Measurements from ENCODE around the gene BLCAP. TPM values are rescaled to one million over a fixed set of nuclear protein-coding genes. Genes with fewer than 3 reads are reported as not detected.

The BLCAP gene
- total and polyA plus RNA-seq, 4 experiments from 2014 or later = 63.7 to 97.4 (median 84.6) TPM

DNA sequence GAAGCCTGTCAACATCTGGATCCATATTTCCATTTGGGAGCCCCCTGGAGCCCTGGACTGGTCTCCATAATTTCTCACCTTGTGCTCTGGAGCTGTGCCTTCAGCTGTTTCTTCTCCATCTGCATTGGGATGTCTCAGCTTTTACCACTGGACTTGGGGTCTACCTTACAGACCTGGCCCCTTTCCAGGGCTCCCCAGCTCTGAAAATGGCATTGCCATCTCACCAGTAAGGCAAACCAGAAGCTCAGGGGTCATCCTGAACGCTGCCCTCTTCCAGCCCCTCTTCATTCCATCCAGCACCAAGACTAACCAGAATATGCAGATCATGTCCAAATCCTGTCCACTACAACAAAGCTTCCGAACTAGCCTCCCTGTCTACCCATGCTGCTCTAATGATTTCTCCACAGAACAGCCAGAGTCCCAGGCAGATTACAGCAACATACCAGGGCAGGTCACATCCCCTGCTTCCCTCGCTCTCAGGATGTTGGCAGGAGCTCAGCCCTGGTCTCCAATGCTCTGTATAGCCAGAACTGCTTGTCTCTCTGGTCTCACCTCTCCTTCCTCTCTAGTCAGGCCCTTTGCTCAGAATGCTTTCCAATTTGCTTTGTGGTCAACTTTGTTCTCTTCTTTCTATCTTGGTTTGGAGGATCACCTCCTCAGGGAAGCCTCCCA lies 24.3 kb downstream of the BLCAP start:
- DNase-seq = no peak

GRCh38 chr20:37502654-37503053 lies 25.0 kb downstream of the BLCAP start:
- Histone ChIP-seq H3K9me3 (ENCODE audit: control insufficient read depth in 1 of 2, low read length in 2 of 2) (no peaks in the 10 kb centered on the region), H3K36me3 (ENCODE audit: insufficient read depth, low read length) (no peaks in the 10 kb centered on the region), H3K27ac (ENCODE audit: low read depth, low read length) (no peak overlapping the region), H3K27me3 (ENCODE audit: insufficient read depth, low read length) (no peaks in the 10 kb centered on the region), H3K4me1 (ENCODE audit: insufficient read depth, low read length) (no peaks in the 10 kb centered on the region), H3K4me3 (ENCODE audit: low read length in 2 of 2) (no peak overlapping the region)
- ChIA-PET POLR2A (ENCODE audit: partially characterized antibody) (no interaction called here), CTCF (ENCODE audit: partially characterized antibody) (interaction anchor here (1.5 kb wide), 1 partner anchor 307 kb away, joined by 3 read pairs; no protein-coding TSS in a partner anchor)
- Mint-ChIP-seq H3K27me3 (no peaks in the 10 kb centered on the region), H3K4me1 (peaks cover 0 to 5% (median 0%) of the 10 kb centered on the region in 4 donors), H3K27ac (no peak overlapping the region), H3K36me3 (peaks cover 1 to 7% of the 10 kb centered on the region in 2 donors), H3K9me3 (no peaks in the 10 kb centered on the region), H3K4me3 (no peak overlapping the region)
- no peak for DNase-seq
- intact Hi-C loops (cut with micrococcal nuclease) = no loop called here

More for the DNA sequence above, 24.3 kb downstream of the BLCAP start:
- H3K27ac ChIP-seq (ENCODE audit: low read depth, low read length) = no peak overlapping the region
- no peak overlapping the region for H3K4me3 Mint-ChIP-seq
- CTCF ChIA-PET (ENCODE audit: partially characterized antibody) = interaction anchor here (1.5 kb wide), 1 partner anchor 308 kb away, joined by 3 read pairs; no protein-coding TSS in a partner anchor
- no peaks in the 10 kb centered on the region for H3K4me1 ChIP-seq (ENCODE audit: insufficient read depth, low read length)
- peaks cover 0 to 4% of the 10 kb centered on the region in 2 donors for H3K36me3 Mint-ChIP-seq
- no peaks in the 10 kb centered on the region for H3K36me3 ChIP-seq (ENCODE audit: insufficient read depth, low read length)
- POLR2A ChIA-PET (ENCODE audit: partially characterized antibody) = no interaction called here
- H3K27ac Mint-ChIP-seq = no peak overlapping the region
- H3K9me3 ChIP-seq (ENCODE audit: control insufficient read depth in 1 of 2, low read length in 2 of 2) = no peaks in the 10 kb centered on the region
- H3K4me3 ChIP-seq (ENCODE audit: low read length in 2 of 2) = no peak overlapping the region
- peaks cover 0 to 5% (median 0%) of the 10 kb centered on the region in 4 donors for H3K4me1 Mint-ChIP-seq
- H3K27me3 Mint-ChIP-seq = no peaks in the 10 kb centered on the region
- no peaks in the 10 kb centered on the region for H3K27me3 ChIP-seq (ENCODE audit: insufficient read depth, low read length)
- no peaks in the 10 kb centered on the region for H3K9me3 Mint-ChIP-seq
- intact Hi-C loops (cut with micrococcal nuclease) = no loop called here

DNA sequence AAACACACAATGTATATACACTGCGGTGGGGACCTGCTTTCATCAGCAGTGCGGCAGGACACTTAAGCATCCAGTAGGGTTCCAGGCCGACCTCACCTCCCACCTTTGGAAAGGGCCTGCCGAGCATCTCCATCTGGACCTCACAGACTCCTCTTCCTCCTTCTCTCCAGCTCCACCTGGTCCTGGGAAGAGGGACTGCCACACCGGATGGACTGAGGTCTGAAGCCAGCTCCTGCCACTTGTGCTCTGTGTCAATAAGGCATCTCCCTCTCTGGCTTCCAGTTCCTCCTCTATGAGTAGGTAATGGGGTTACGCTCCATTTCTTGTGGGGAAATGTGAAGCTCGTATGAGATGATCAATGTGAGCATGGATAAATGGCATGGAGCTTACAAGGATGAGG lies 25.7 kb downstream of the BLCAP start:
- POLR2A ChIA-PET (ENCODE audit: partially characterized antibody) = no interaction called here
- Histone ChIP-seq H3K4me1 (ENCODE audit: insufficient read depth, low read length) (no peaks in the 10 kb centered on the region), H3K27me3 (ENCODE audit: insufficient read depth, low read length) (no peaks in the 10 kb centered on the region), H3K9me3 (ENCODE audit: control insufficient read depth in 1 of 2, low read length in 2 of 2) (no peaks in the 10 kb centered on the region), H3K4me3 (ENCODE audit: low read length in 2 of 2) (no peak overlapping the region), H3K36me3 (ENCODE audit: insufficient read depth, low read length) (no peaks in the 10 kb centered on the region), H3K27ac (ENCODE audit: low read depth, low read length) (no peak overlapping the region)
- Mint-ChIP-seq H3K9me3 (no peaks in the 10 kb centered on the region), H3K4me1 (peaks cover 0 to 5% (median 0%) of the 10 kb centered on the region in 4 donors), H3K27ac (no peak overlapping the region), H3K27me3 (no peaks in the 10 kb centered on the region), H3K36me3 (peaks cover 1 to 7% of the 10 kb centered on the region in 2 donors), H3K4me3 (no peak overlapping the region)
- intact Hi-C loops (cut with micrococcal nuclease) = no loop called here
- CTCF ChIA-PET (ENCODE audit: partially characterized antibody) = interaction anchor here (1.5 kb wide), 1 partner anchor 307 kb away, joined by 3 read pairs; no protein-coding TSS in a partner anchor
- DNase-seq = no peak

DNA sequence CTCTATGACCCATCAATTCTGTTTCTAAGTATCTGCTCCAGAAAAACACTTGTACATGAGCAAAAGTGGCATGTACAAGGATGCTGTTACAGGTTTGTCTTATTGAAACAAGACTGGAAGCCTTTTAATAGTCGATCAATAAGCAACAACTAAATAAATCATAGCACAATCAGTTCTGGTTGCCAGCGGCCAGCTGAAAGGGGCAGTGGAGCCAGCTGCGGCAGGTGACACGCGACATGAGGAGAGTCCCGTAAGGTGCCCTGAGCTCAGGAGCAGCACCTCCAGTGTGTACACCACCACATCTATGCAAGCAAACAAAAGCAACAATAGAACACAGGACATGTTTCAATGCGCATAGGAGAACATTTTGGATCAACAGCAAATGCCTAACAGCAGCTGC lies 27.4 kb downstream of the BLCAP start:
- CTCF ChIA-PET (ENCODE audit: partially characterized antibody) = no interaction called here

DNA sequence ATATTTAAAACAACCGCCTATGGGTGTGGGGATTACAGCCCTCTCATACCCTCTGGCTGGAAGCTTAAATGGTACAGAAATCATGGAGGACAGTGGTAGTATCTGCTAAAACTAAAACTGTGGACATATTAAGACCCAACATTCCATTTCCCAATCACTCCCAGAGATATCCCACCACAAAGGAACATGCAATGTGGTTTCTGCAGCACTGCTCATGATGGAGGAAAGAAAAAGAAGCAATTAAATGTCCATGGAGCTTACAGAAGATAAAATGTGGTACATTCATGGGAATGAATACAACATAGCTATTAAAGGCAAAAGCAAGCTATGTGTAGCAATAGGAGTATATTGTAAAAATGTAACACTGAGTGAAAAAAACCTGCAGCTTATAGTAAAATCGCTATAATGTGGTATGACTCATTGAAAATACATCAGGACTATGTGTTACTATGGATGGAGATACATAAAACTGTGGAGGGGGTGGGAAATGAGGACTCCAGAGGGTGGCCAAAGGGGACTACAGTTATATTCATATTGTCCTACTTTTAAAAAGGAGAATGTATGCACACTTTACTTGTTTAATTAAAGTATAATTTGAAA lies 29.5 kb downstream of the BLCAP start:
- no peaks in the 10 kb centered on the region for H3K27me3 Mint-ChIP-seq
- CTCF ChIA-PET (ENCODE audit: partially characterized antibody) = no interaction called here
- no peak overlapping the region for H3K4me3 Mint-ChIP-seq
- no peaks in the 10 kb centered on the region for H3K27me3 ChIP-seq (ENCODE audit: insufficient read depth, low read length)
- intact Hi-C loops (cut with micrococcal nuclease) = no loop called here
- H3K4me1 ChIP-seq (ENCODE audit: insufficient read depth, low read length) = no peaks in the 10 kb centered on the region
- H3K4me3 ChIP-seq (ENCODE audit: low read length in 2 of 2) = no peak overlapping the region
- POLR2A ChIA-PET (ENCODE audit: partially characterized antibody) = no interaction called here
- no peak overlapping the region for H3K27ac Mint-ChIP-seq
- no peaks in the 10 kb centered on the region for H3K36me3 ChIP-seq (ENCODE audit: insufficient read depth, low read length)
- no peak overlapping the region for H3K27ac ChIP-seq (ENCODE audit: low read depth, low read length)
- H3K4me1 Mint-ChIP-seq = peaks cover 0 to 2% (median 0%) of the 10 kb centered on the region in 4 donors
- H3K9me3 ChIP-seq (ENCODE audit: control insufficient read depth in 1 of 2, low read length in 2 of 2) = no peaks in the 10 kb centered on the region
- no peak for DNase-seq
- H3K36me3 Mint-ChIP-seq = peaks cover 20 to 24% of the 10 kb centered on the region in 2 donors
- no peaks in the 10 kb centered on the region for H3K9me3 Mint-ChIP-seq

More for the DNA sequence above, 27.4 kb downstream of the BLCAP start:
- Histone ChIP-seq H3K4me1 (ENCODE audit: insufficient read depth, low read length) (no peaks in the 10 kb centered on the region), H3K4me3 (ENCODE audit: low read length in 2 of 2) (no peak overlapping the region), H3K36me3 (ENCODE audit: insufficient read depth, low read length) (no peaks in the 10 kb centered on the region), H3K9me3 (ENCODE audit: control insufficient read depth in 1 of 2, low read length in 2 of 2) (no peaks in the 10 kb centered on the region), H3K27me3 (ENCODE audit: insufficient read depth, low read length) (no peaks in the 10 kb centered on the region), H3K27ac (ENCODE audit: low read depth, low read length) (no peak overlapping the region)
- Mint-ChIP-seq H3K36me3 (peaks cover 4 to 11% of the 10 kb centered on the region in 2 donors), H3K4me3 (no peak overlapping the region), H3K4me1 (peaks cover 0 to 5% (median 0%) of the 10 kb centered on the region in 4 donors), H3K9me3 (no peaks in the 10 kb centered on the region), H3K27ac (peak overlapping the region in 2 of 7 donors; percentile 22 to 41), H3K27me3 (no peaks in the 10 kb centered on the region)
- intact Hi-C loops (cut with micrococcal nuclease) = no loop called here
- POLR2A ChIA-PET (ENCODE audit: partially characterized antibody) = no interaction called here
- no peak for DNase-seq

DNA sequence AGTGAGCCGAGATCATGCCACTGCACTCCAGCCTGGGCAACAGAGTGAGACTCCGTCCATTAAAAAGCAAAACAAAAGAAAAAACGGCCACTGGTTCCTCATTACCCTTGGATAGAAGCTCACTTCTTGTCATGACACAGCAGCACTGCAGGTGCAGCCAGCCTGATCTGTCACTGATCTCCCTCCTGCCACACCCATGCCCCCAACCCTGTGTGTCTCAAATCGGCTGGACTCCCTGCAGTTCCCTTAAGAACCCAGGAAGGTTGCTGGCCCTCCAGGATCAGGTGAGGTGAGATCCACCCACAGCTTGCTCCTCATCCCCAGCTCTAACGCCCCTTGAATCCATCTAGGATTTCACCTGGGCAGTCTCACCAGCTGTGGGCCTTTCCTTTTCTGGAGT lies 32.9 kb downstream of the BLCAP start:
- Histone ChIP-seq H3K27me3 (ENCODE audit: insufficient read depth, low read length) (no peaks in the 10 kb centered on the region), H3K4me3 (ENCODE audit: low read length in 2 of 2) (no peak overlapping the region), H3K9me3 (ENCODE audit: control insufficient read depth in 1 of 2, low read length in 2 of 2) (no peaks in the 10 kb centered on the region), H3K27ac (ENCODE audit: low read depth, low read length) (no peak overlapping the region), H3K4me1 (ENCODE audit: insufficient read depth, low read length) (no peaks in the 10 kb centered on the region), H3K36me3 (ENCODE audit: insufficient read depth, low read length) (no peaks in the 10 kb centered on the region)
- ChIA-PET POLR2A (ENCODE audit: partially characterized antibody) (no interaction called here), CTCF (ENCODE audit: partially characterized antibody) (no interaction called here)
- DNase-seq = no peak
- intact Hi-C loops (cut with micrococcal nuclease) = no loop called here
- H3K4me3 Mint-ChIP-seq = no peak overlapping the region
- H3K4me1 Mint-ChIP-seq = no peaks in the 10 kb centered on the region
- peaks cover 0 to 1% of the 10 kb centered on the region in 2 donors for H3K27me3 Mint-ChIP-seq
- H3K36me3 Mint-ChIP-seq = peaks cover 28 to 36% of the 10 kb centered on the region in 2 donors
- H3K9me3 Mint-ChIP-seq = peaks cover 0 to 2% (median 0%) of the 10 kb centered on the region in 8 donors
- H3K27ac Mint-ChIP-seq = peak overlapping the region in 1 of 7 donors; percentile 4

GRCh38 chr20:37494301-37494700 lies 33.4 kb downstream of the BLCAP start:
- intact Hi-C loops (cut with micrococcal nuclease) = no loop called here
- Histone ChIP-seq H3K4me1 (ENCODE audit: insufficient read depth, low read length) (no peaks in the 10 kb centered on the region), H3K36me3 (ENCODE audit: insufficient read depth, low read length) (no peaks in the 10 kb centered on the region), H3K4me3 (ENCODE audit: low read length in 2 of 2) (no peak overlapping the region), H3K27ac (ENCODE audit: low read depth, low read length) (no peak overlapping the region), H3K27me3 (ENCODE audit: insufficient read depth, low read length) (no peaks in the 10 kb centered on the region), H3K9me3 (ENCODE audit: control insufficient read depth in 1 of 2, low read length in 2 of 2) (no peaks in the 10 kb centered on the region)
- ChIA-PET CTCF (ENCODE audit: partially characterized antibody) (no interaction called here), POLR2A (ENCODE audit: partially characterized antibody) (no interaction called here)
- H3K4me1 Mint-ChIP-seq = no peaks in the 10 kb centered on the region
- H3K36me3 Mint-ChIP-seq = peaks cover 28 to 36% of the 10 kb centered on the region in 2 donors
- no peak overlapping the region for H3K27ac Mint-ChIP-seq
- DNase-seq = no peak
- H3K9me3 Mint-ChIP-seq = peaks cover 0 to 2% (median 0%) of the 10 kb centered on the region in 8 donors
- H3K27me3 Mint-ChIP-seq = peaks cover 0 to 1% of the 10 kb centered on the region in 2 donors
- no peak overlapping the region for H3K4me3 Mint-ChIP-seq
